Body of pancreas (tissue), 4 donors: ENCODE measurements around the gene LCAT. TPM values are rescaled to one million over a fixed set of nuclear protein-coding genes. Genes with fewer than 3 reads are reported as not detected.
A peak's percentile ranks its signal among the peaks of the same experiment; 100 is the strongest.
"Not testable (repeated sequence)": the region's sequence is repeated elsewhere in the genome, so short reads cannot be mapped to it uniquely, and the experiment has no call there.

Experiments
- ATAC-seq: fragments of 150-250 bp; one replicate; pipeline ENCODE4 v1.9.1; 2016
- DNase-seq, 4 donors: peaks; one replicate each; pipeline ENCODE4 v3.0.0-alpha.2; 2019
- H3K27ac ChIP-seq, 4 donors: fragments of 200-600 bp; sonication (generic); 1 replicate in 3 of 4; 2 replicates in 1 of 4; pipeline versions ENCODE4 v1.5.1 to v1.6.1; 2016 to 2019; ENCODE audit warnings: mild to moderate bottlenecking in 1 of 4, mixed read lengths in 1 of 4, moderate library complexity in 1 of 4
- H3K27me3 ChIP-seq, 2 donors: fragments of 200-600 bp; sonication (generic); one replicate each; pipeline ENCODE4 v1.6.0; 2016; ENCODE audit warnings: mild to moderate bottlenecking in 1 of 2
- H3K36me3 ChIP-seq, 2 donors: fragments of 200-600 bp; sonication (generic); replicated peaks in 1 of 2; 2 replicates each; pipeline ENCODE4 v1.5.1; 2016; ENCODE audit warnings: low read depth in 2 of 2; ENCODE audit not compliant: insufficient read depth in 1 of 2
- H3K4me1 ChIP-seq: fragments of 200-600 bp; sonication (generic); one replicate; pipeline ENCODE4 v1.6.0; 2016
- H3K4me3 ChIP-seq, 2 donors: fragments of 200-600 bp; sonication (generic); 1 replicate in 1 of 2; 2 replicates in 1 of 2; pipeline ENCODE4 v1.5.1; 2016 to 2019
- H3K9me3 ChIP-seq, 3 donors: fragments of 200-600 bp; sonication (generic); 1 replicate in 2 of 3; 2 replicates in 1 of 3; pipeline ENCODE4 v1.5.1; 2016
- CTCF ChIP-seq, 7 experiments: fragments of 450-650 bp in 4 of 7; fragments of 200-600 bp in 3 of 7; sonication (generic) in 3 of 7; IDR thresholded peaks; one replicate each; pipeline ENCODE4 v1.5.1; 2016 to 2019; ENCODE audit warnings: antibody characterized with exemption in 7 of 7
- POLR2A ChIP-seq, 3 donors: fragments of 450-650 bp; IDR thresholded peaks; one replicate each; pipeline ENCODE4 v1.6.1; 2016; ENCODE audit warnings: antibody characterized with exemption in 3 of 3, mild to moderate bottlenecking in 2 of 3
- WGBS, 2 donors: methylation state at CpG; one replicate each; pipeline ENCODE4 v1.1.5; 2017; 5-methylcytosine and 5-hydroxymethylcytosine counted together
- intact Hi-C: fragments of 100-400 bp; cut with DNase I; formaldehyde crosslinking; loops from one replicate; pipeline ENCODE4 v1.15.1; 2023
- total RNA-seq, 2 donors: library from RNA; depleted of rRNA; stranded (reverse); fragments of >200 nt; gene quantifications; one replicate each; pipeline ENCODE4 v1.1.0, GENCODE V29; 2016

The LCAT gene
- total RNA-seq, 2 donors from 2014 or later = 7.5 to 17.8 TPM

DNA sequence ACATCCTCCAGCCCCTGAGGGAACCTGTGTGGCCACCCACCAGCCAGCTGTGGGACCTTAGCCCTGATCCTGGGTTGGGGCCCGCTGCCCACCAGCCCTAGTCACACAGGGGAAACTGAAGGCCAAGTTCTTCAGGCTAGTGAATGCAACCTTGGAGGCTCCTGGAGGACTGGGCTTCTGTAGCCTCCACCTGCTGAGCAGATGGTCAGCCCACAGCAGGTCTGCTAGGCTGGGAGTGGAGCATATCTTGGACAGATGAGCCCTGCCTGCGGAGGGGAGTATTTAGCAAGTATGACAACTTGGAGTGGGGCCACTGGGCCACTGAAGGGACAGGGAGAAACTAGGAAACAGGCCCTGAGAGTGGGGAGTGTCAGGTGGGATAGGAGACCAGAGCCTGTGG, 32.3 kb upstream of the LCAT start:
- intact Hi-C loops = no loop called here
- TF ChIP-seq POLR2A (IDR thresholded peaks at IDR 0.05) = no peak
- no peak for TF ChIP-seq CTCF (IDR thresholded peaks at IDR 0.05)
- ATAC-seq = no peak

DNA sequence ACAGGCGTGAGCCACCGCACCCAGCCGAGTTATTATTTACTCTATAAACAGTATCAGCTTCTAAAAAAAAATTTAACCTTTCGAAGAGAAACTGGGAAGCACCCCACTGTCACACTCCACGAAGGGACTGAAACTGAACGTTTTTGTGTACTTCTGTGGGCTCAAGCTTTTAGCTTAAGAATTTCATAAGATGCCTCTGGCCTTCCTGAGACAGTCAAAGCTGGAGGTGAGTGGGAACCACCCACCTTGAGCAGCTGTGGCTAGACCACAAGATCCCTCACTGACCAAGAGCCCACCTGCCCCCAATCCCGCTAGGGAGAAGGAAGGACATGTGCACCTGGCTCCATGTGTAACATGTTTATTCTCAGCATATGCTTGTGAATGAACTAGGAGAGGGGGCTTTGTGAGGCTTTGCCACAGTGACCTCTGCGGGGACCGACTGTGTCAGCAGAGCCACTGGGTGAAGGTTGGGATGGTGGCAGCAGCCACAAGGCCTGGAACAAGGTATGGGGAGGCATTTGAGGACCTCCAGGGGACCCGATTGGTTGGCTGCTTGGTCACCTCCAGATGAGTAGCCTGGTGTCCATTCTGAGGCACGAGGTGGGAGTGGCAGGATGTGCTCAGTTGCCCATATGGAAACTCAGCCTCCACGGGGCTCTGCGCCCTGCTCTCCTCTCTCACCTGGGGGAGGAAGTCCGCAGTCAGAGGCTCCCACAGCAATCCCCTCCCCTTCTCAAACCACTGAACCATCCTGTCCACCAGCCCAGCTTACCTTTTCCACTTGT, 31.6 kb upstream of the LCAT start:
- no peak for ATAC-seq

More for the DNA sequence above, 32.3 kb upstream of the LCAT start:
- H3K27me3 ChIP-seq = no peaks in the 10 kb centered on the region
- H3K27ac ChIP-seq = no peak overlapping the region
- H3K4me1 ChIP-seq = no peaks in the 10 kb centered on the region
- WGBS, 2 donors = 87 to 100% methylated on average over 2 of the region's 2 CpGs
- H3K4me3 ChIP-seq = no peak overlapping the region
- H3K9me3 ChIP-seq = no peaks in the 10 kb centered on the region
- H3K36me3 ChIP-seq = no peaks in the 10 kb centered on the region
- no peak for DNase-seq

GRCh38 chr16:67972285-67972684, 28.4 kb upstream of the LCAT start:
- H3K4me3 ChIP-seq, H3K27me3 ChIP-seq, ATAC-seq, H3K36me3 ChIP-seq, intact Hi-C loops, DNase-seq, H3K9me3 ChIP-seq, H3K4me1 ChIP-seq, H3K27ac ChIP-seq: not testable (repeated sequence)
- 85 to 88% methylated on average over 6 to 7 of the region's 7 CpGs for WGBS, 2 donors

More for the DNA sequence above, 31.6 kb upstream of the LCAT start:
- Histone ChIP-seq H3K9me3 (no peaks in the 10 kb centered on the region), H3K27ac (no peak overlapping the region), H3K36me3 (no peaks in the 10 kb centered on the region), H3K27me3 (no peaks in the 10 kb centered on the region), H3K4me3 (no peak overlapping the region), H3K4me1 (no peaks in the 10 kb centered on the region)
- DNase-seq = no peak
- TF ChIP-seq CTCF (IDR thresholded peaks at IDR 0.05) (no peak), POLR2A (IDR thresholded peaks at IDR 0.05) (no peak)
- intact Hi-C loops = no loop called here
- WGBS, 2 donors = 54 to 61% methylated on average over 8 to 14 of the region's 14 CpGs

DNA sequence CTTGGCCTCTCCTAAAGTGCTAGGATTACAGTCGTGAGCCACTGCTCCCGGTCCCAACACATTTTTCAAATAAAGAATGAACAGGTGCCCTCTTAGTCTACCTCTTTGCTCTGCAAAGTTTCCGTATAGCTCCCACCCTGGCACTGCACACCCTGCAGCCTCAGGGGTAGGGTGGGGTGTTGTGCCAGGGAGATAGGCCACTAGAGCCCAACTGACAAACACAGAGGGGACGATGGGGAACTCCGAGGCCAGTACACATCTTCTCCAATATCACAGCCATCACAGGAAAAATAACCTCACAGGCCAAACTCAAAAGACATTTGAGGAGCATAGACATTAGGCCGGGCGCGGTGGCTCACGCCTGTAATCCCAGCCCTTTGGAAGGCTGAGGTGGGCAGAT, 27.2 kb upstream of the LCAT start:
- intact Hi-C loops = no loop called here
- H3K36me3 ChIP-seq = no peaks in the 10 kb centered on the region
- no peak overlapping the region for H3K27ac ChIP-seq
- H3K9me3 ChIP-seq = no peaks in the 10 kb centered on the region
- peaks cover 17% of the 10 kb centered on the region for H3K4me1 ChIP-seq
- TF ChIP-seq CTCF (IDR thresholded peaks at IDR 0.05) (no peak), POLR2A (IDR thresholded peaks at IDR 0.05) (no peak)
- no peak for ATAC-seq
- 91 to 94% methylated on average over 8 to 9 of the region's 9 CpGs for WGBS, 2 donors
- no peak overlapping the region for H3K4me3 ChIP-seq
- no peak for DNase-seq
- no peaks in the 10 kb centered on the region for H3K27me3 ChIP-seq

DNA sequence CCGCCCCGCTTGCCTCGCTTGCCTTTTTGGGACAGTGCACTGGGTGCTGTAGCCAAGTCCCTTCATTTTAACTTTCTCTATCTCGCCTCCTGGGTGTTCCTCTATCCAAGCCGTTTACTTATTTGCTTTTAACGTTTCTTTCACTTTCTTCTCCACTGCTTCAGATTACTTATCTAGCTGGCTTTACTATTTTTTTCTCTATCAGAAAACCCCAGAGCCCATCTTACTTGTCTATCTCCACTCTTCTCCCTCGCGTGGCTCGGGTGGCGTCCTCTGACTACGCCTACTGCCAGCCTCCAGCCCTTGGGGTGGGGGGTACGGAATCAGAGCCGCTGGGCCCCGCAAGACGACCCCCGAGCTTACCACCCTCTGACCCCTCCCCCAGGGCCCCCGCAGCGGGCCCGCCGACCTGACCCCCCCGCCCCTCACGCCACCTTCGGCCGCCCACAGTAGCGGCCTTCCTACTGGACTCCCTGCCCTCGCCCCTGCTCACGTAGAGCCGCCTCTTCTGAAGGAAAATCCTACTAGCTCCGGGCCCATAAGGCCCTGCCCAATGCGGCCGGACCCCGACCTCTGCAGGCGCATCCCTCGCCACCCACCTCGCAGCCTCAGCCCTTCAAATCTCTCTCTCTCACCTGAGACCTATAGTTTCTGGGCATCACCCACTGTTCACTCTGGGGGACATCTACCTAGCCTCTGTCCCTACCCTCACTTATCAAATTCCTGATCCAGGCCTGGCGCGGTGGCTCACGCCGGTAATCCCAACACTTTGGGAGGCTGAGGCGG, 25.5 kb upstream of the LCAT start:
- ATAC-seq (no peak), DNase-seq (no peak)
- Histone ChIP-seq H3K9me3 (no peaks in the 10 kb centered on the region), H3K27me3 (no peaks in the 10 kb centered on the region), H3K36me3 (no peaks in the 10 kb centered on the region), H3K4me1 (peaks cover 32% of the 10 kb centered on the region), H3K27ac (peak overlapping the region; percentile 80 to 89 (median 87)), H3K4me3 (peak overlapping the region; percentile 32 to 73)
- 43 to 47% methylated on average over 28 to 36 of the region's 40 CpGs for WGBS, 2 donors
- no peak for TF ChIP-seq CTCF (IDR thresholded peaks at IDR 0.05)
- no peak for TF ChIP-seq POLR2A (IDR thresholded peaks at IDR 0.05)
- intact Hi-C loops = no loop called here
